Natural killer cell (primary cell): ENCODE data around the gene ATP2C1. TPM values are rescaled to one million over a fixed set of nuclear protein-coding genes. Genes with fewer than 3 reads are reported as not detected.

ENCODE experiments used
- ATAC-seq, 3 donors: fragments of 150-1000 bp in 2 of 3; fragments of 200-7000 bp in 1 of 3; cut with Tn5 transposase; 1 replicate in 1 of 3; 2 replicates in 2 of 3; pipeline ENCODE4 v1.10.0; 2021; ENCODE audit warnings: mild to moderate bottlenecking in 2 of 3, moderate library complexity in 2 of 3
- DNase-seq, 2 donors: peaks; one replicate each; pipeline versions ENCODE4 v3.0.0 to v3.0.0-alpha.2; 2013 to 2021; ENCODE audit warnings: mixed read lengths in 1 of 2
- H3K27ac ChIP-seq: one replicate; pipeline ENCODE4 v1.5.1; 2013; ENCODE audit warnings: mild to moderate bottlenecking, low read length
- H3K27me3 ChIP-seq: one replicate; pipeline ENCODE4 v1.6.1; 2013; ENCODE audit warnings: low read length; ENCODE audit not compliant: control insufficient read depth, insufficient read depth
- H3K36me3 ChIP-seq: one replicate; pipeline ENCODE4 v1.6.1; 2013; ENCODE audit warnings: low read length; ENCODE audit not compliant: control insufficient read depth, insufficient read depth
- H3K4me1 ChIP-seq: one replicate; pipeline ENCODE4 v1.6.1; 2013; ENCODE audit warnings: low read length; ENCODE audit not compliant: control insufficient read depth, insufficient read depth
- H3K4me3 ChIP-seq: one replicate; pipeline ENCODE4 v1.5.1; 2013; ENCODE audit warnings: low read length
- H3K9me3 ChIP-seq: one replicate; pipeline ENCODE4 v1.6.1; 2013; ENCODE audit warnings: low read length; ENCODE audit not compliant: control insufficient read depth, insufficient read depth
- H3K27ac Mint-ChIP-seq, 2 donors: one replicate each; pipeline ENCODE4 v1.8.0; 2022; ENCODE audit warnings: mild to moderate bottlenecking in 2 of 2, mixed read lengths in 2 of 2, moderate library complexity in 1 of 2
- H3K27me3 Mint-ChIP-seq, 2 donors: one replicate each; pipeline ENCODE4 v1.8.0; 2022; ENCODE audit warnings: low read depth in 2 of 2, mixed read lengths in 2 of 2
- H3K36me3 Mint-ChIP-seq: one replicate; pipeline ENCODE4 v1.8.0; 2022; ENCODE audit warnings: mixed read lengths
- H3K4me1 Mint-ChIP-seq, 2 donors: one replicate each; pipeline ENCODE4 v1.8.0; 2022; ENCODE audit warnings: mixed read lengths in 2 of 2
- H3K4me3 Mint-ChIP-seq: one replicate; pipeline ENCODE4 v1.8.0; 2022; ENCODE audit warnings: mild to moderate bottlenecking, moderate library complexity, mixed read lengths
- H3K9me3 Mint-ChIP-seq, 2 donors: one replicate each; pipeline ENCODE4 v1.8.0; 2022; ENCODE audit warnings: mixed read lengths in 2 of 2
- WGBS: methylation state at CpG from one replicate; pipeline ENCODE4 v1.1.7; 2013; ENCODE audit warnings: missing lambda C conversion rate; ENCODE audit not compliant: insufficient coverage; 5-methylcytosine and 5-hydroxymethylcytosine counted together
- intact Hi-C: fragments of 100-400 bp; cut with micrococcal nuclease; formaldehyde crosslinking; loops from one replicate; pipeline ENCODE4 v1.14.2; 2022
- total RNA-seq, 4 donors: library from RNA; stranded (reverse); fragments of 120-200 nt in 1 of 4; gene quantifications; one replicate each; pipeline versions ENCODE4 v1.2.3 to v1.2.4, GENCODE V29; 2013 to 2022
- TF ChIP-seq, protein P1 (sequence below): fragments of 200-600 bp; IDR thresholded peaks from one replicate; pipeline ENCODE4 v1.8.0; 2022; ENCODE audit warnings: antibody characterized with exemption

Gene ATP2C1
- total RNA-seq, 3 donors from 2014 or later (not counting 1 experiment from before 2014, with no cell fraction given): 58.8 to 72.9 (median 60.6) TPM

DNA sequence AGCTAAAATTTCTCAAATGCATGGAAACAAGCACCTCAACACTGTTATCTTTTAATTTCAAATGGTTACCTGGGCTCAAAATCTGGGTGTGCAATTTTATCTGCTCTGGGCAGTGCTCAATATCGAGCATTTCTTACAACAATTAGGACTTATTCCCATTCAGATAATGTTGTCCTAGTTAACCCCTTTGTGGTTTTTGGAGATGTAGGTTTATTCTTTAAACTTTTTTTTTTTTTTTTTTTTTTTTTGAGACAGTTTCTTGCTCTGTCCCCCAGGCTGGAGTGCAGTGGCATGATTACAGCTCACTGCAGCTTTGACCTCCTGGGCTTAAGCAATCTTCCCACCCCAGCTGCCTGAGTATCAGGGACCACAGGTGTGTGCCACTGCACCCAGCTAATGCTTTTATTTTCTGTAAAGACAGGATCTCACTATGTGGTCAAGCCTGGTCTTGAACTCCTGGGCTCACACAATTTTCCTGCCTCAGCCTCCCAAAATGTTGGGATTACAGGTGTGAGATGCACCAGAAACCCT, 4.4 kb upstream of the ATP2C1 start:
- peaks cover 7 to 11% of the 10 kb centered on the region in 2 donors for H3K4me1 Mint-ChIP-seq
- Histone ChIP-seq H3K9me3 (no peaks in the 10 kb centered on the region), H3K4me1 (peaks cover 2% of the 10 kb centered on the region), H3K27me3 (no peaks in the 10 kb centered on the region), H3K27ac (no peak overlapping the region), H3K4me3 (no peak overlapping the region), H3K36me3 (no peaks in the 10 kb centered on the region)
- H3K27ac Mint-ChIP-seq: no peak overlapping the region
- H3K27me3 Mint-ChIP-seq: peaks cover 17% of the 10 kb centered on the region in 2 donors
- ATAC-seq: no peak
- H3K4me3 Mint-ChIP-seq: no peak overlapping the region
- H3K9me3 Mint-ChIP-seq: no peaks in the 10 kb centered on the region
- no peak for DNase-seq
- TF ChIP-seq, protein P1, sequence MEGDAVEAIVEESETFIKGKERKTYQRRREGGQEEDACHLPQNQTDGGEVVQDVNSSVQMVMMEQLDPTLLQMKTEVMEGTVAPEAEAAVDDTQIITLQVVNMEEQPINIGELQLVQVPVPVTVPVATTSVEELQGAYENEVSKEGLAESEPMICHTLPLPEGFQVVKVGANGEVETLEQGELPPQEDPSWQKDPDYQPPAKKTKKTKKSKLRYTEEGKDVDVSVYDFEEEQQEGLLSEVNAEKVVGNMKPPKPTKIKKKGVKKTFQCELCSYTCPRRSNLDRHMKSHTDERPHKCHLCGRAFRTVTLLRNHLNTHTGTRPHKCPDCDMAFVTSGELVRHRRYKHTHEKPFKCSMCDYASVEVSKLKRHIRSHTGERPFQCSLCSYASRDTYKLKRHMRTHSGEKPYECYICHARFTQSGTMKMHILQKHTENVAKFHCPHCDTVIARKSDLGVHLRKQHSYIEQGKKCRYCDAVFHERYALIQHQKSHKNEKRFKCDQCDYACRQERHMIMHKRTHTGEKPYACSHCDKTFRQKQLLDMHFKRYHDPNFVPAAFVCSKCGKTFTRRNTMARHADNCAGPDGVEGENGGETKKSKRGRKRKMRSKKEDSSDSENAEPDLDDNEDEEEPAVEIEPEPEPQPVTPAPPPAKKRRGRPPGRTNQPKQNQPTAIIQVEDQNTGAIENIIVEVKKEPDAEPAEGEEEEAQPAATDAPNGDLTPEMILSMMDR: no peak
- no peaks in the 10 kb centered on the region for H3K36me3 Mint-ChIP-seq
- intact Hi-C loops: no loop called here
- WGBS: no CpG with 5 or more reads among the region's 1 CpG

DNA sequence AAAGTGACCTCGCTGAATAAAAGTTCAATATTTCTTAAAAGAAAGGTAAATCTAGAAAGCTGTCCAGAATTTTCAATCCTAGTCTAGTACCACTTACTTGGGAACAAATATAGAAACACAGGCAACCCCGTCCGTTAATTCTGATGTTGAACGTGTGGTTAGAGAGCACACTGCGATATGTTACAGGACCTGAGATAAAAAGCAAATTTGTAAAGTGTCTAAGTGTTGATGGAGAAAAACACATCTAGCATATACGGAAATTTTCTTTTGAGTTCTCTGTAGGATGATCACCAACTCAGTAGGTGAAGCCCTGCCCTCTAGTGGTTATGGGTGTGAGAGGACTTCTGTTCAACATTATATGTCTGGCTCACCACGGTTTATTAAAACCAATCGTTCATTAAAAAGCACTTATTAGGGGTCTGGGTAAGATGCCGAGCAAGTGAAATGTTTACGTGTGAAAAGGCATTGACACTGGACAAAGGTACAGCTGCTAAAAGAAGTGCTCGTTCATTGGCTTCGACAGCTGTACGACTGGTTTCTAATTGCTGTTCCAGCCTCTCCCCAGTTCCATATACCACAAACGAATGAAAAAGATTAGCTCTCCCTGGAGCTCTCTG, 1.0 kb upstream of the ATP2C1 start:
- intact Hi-C loops: loop anchor here (1.0 to 10.0 kb wide), 5 partner anchors 134 to 1522 kb away; partner anchors contain the start of genes ASTE1, DNAJC13, NEK11 and NUDT16
- TF ChIP-seq, protein P1: peak; percentile 86
- Mint-ChIP-seq H3K4me3 (peak overlapping the region; percentile 93), H3K27me3 (no peaks in the 10 kb centered on the region), H3K27ac (peak overlapping the region; percentile 97 to 98), H3K36me3 (no peaks in the 10 kb centered on the region), H3K9me3 (no peaks in the 10 kb centered on the region), H3K4me1 (peaks cover 31 to 37% of the 10 kb centered on the region in 2 donors)
- H3K4me3 ChIP-seq: peak overlapping the region; percentile 94
- no peaks in the 10 kb centered on the region for H3K27me3 ChIP-seq
- H3K9me3 ChIP-seq: no peaks in the 10 kb centered on the region
- peak in 1 of 2 donors; percentile 88 for DNase-seq
- peak overlapping the region; percentile 98 for H3K27ac ChIP-seq
- ATAC-seq: peak; percentile 57 to 76 (median 58)
- WGBS: 0% methylated on average over 11 of the region's 14 CpGs
- peaks cover 8% of the 10 kb centered on the region for H3K4me1 ChIP-seq
- H3K36me3 ChIP-seq: no peaks in the 10 kb centered on the region

DNA sequence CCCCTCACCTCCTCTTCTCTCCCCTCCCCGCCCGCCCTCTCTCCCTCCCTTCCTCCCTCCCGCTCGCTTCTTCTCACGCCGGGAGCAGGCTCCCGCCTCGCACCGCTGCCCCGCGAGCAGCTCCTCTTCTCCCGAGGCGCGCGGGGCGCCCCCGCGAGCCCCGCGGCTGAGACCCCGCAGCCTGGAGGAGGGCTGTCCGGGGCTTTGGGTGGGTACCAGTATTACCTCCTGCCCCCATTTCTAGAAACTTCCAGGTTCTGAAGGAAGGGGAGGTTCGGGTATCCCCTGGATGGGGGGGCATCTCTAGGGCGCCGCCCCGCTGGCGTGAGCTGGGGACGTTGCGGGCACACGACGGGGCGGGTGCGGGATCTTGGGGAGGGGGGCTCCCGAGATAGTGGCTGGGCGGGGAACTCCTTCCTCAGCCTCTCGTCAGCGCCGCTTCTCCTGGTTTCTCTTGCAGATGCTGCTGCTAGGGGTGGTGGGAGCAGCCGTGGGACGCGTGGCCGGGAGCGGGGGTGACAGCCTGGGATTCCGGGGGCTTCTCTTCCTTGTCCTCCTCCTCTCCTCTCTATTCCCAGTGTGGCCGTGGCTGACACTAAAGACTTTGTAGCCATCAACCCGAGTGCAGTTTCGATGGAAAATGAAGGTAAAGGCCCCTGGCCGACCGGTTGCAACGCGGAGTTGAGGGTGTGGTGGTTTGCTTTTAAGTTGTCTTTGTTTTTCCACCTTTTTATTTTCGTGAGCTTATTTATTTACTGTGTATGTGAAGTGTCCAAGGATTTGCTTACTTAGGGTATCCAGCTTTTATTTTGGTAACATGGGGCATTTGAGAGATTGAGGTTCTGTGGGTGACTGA, 474 bp downstream of the ATP2C1 start:
- TF ChIP-seq, protein P1: no peak
- H3K36me3 ChIP-seq: no peaks in the 10 kb centered on the region
- H3K4me1 ChIP-seq: peaks cover 8% of the 10 kb centered on the region
- Mint-ChIP-seq H3K4me3 (peak overlapping the region; percentile 93), H3K27ac (peak overlapping the region; percentile 97 to 98), H3K27me3 (no peaks in the 10 kb centered on the region), H3K4me1 (peaks cover 31 to 37% of the 10 kb centered on the region in 2 donors), H3K9me3 (no peaks in the 10 kb centered on the region), H3K36me3 (no peaks in the 10 kb centered on the region)
- intact Hi-C loops: loop anchor here (5.0 to 10.0 kb wide), 2 partner anchors 133 to 1520 kb away; partner anchors contain the start of genes ASTE1, DNAJC13 and NEK11
- peak; percentile 40 to 74 for DNase-seq
- H3K9me3 ChIP-seq: no peaks in the 10 kb centered on the region
- 0% methylated on average over 49 of the region's 52 CpGs for WGBS
- peak overlapping the region; percentile 94 for H3K4me3 ChIP-seq
- peak overlapping the region; percentile 98 for H3K27ac ChIP-seq
- H3K27me3 ChIP-seq: no peaks in the 10 kb centered on the region
- ATAC-seq: peak; percentile 19 to 40 (median 37)
